GM23338 (cell line): Measurements from ENCODE around the gene HOXA1. TPM values are rescaled to one million over a fixed set of nuclear protein-coding genes. Genes with fewer than 3 reads are reported as not detected.

ENCODE experiments used
- ATAC-seq: fragments of 200-7000 bp; cut with Tn5 transposase; 3 replicates; pipeline ENCODE4 v1.9.1; 2020
- DNase-seq: peaks from one replicate; pipeline ENCODE4 v3.0.0-alpha.2; 2015; ENCODE audit warnings: low spot score
- H2AFZ ChIP-seq: fragments of 200-600 bp; sonication (generic); 2 replicates; pipeline ENCODE4 v1.8.0; 2016; ENCODE audit warnings: antibody characterized with exemption, mild to moderate bottlenecking, moderate library complexity
- H3F3A ChIP-seq: fragments of 200-600 bp; sonication (generic); replicated peaks from 2 replicates; pipeline ENCODE4 v1.8.0; 2017; ENCODE audit warnings: antibody characterized with exemption, mixed run types, low read depth
- H3K27ac ChIP-seq: fragments of 200-600 bp; sonication (generic); 2 replicates; pipeline ENCODE4 v1.6.1; 2016; ENCODE audit warnings: low read depth
- H3K27me3 ChIP-seq: fragments of 200-600 bp; sonication (generic); 2 replicates; pipeline ENCODE4 v1.8.0; 2016; ENCODE audit warnings: mild to moderate bottlenecking, mixed run types, moderate library complexity; ENCODE audit not compliant: insufficient read depth
- H3K36me3 ChIP-seq: fragments of 200-600 bp; sonication (generic); 2 replicates; pipeline ENCODE4 v1.8.0; 2016; ENCODE audit warnings: mild to moderate bottlenecking; ENCODE audit not compliant: insufficient read depth
- H3K4me1 ChIP-seq: fragments of 200-600 bp; sonication (generic); 2 replicates; pipeline ENCODE4 v1.8.0; 2016; ENCODE audit warnings: mild to moderate bottlenecking, moderate library complexity; ENCODE audit not compliant: insufficient read depth
- H3K4me2 ChIP-seq: fragments of 200-600 bp; sonication (generic); 2 replicates; pipeline ENCODE4 v1.7.1; 2017; ENCODE audit warnings: mixed run types
- H3K4me3 ChIP-seq: fragments of 200-600 bp; sonication (generic); 2 replicates; pipeline ENCODE4 v1.6.1; 2016; ENCODE audit warnings: mixed run types
- H3K79me2 ChIP-seq: fragments of 200-600 bp; sonication (generic); replicated peaks from 2 replicates; pipeline ENCODE4 v1.8.0; 2017; ENCODE audit warnings: mild to moderate bottlenecking; ENCODE audit not compliant: insufficient read depth
- H3K9me2 ChIP-seq: fragments of 200-600 bp; sonication (generic); 2 replicates; pipeline ENCODE4 v1.8.0; 2017; ENCODE audit not compliant: insufficient read depth
- H4K20me1 ChIP-seq: fragments of 200-600 bp; sonication (generic); replicated peaks from 2 replicates; pipeline ENCODE4 v1.8.0; 2017; ENCODE audit warnings: mild to moderate bottlenecking; ENCODE audit not compliant: insufficient read depth
- H3K27ac Mint-ChIP-seq: 2 replicates; pipeline ENCODE4 v1.8.0; 2020; ENCODE audit warnings: inconsistent platforms, mild to moderate bottlenecking, moderate library complexity, mixed read lengths
- H3K27me3 Mint-ChIP-seq: 3 replicates; pipeline ENCODE4 v1.8.0; 2022; ENCODE audit warnings: low read depth, mild to moderate bottlenecking, moderate library complexity, mixed read lengths, inconsistent platforms; ENCODE audit not compliant: insufficient read depth, poor library complexity
- H3K36me3 Mint-ChIP-seq: 3 replicates; pipeline ENCODE4 v1.8.0; 2021; ENCODE audit warnings: low read depth, mild to moderate bottlenecking, inconsistent platforms, moderate library complexity, mixed read lengths
- H3K4me1 Mint-ChIP-seq: 3 replicates; pipeline ENCODE4 v1.8.0; 2020; ENCODE audit warnings: mild to moderate bottlenecking, inconsistent platforms, mixed read lengths
- H3K4me3 Mint-ChIP-seq: 3 replicates; pipeline ENCODE4 v1.8.0; 2021; ENCODE audit warnings: moderate library complexity, mild to moderate bottlenecking, inconsistent platforms, mixed read lengths
- H3K9me3 Mint-ChIP-seq: 3 replicates; pipeline ENCODE4 v1.8.0; 2020; ENCODE audit warnings: moderate library complexity, mild to moderate bottlenecking, inconsistent platforms, mixed read lengths
- EZH2 ChIP-seq: fragments of 200-600 bp; sonication (generic); IDR thresholded peaks from one replicate; pipeline ENCODE4 v1.8.0; 2017; ENCODE audit warnings: antibody characterized with exemption, mild to moderate bottlenecking, low read depth; ENCODE audit not compliant: unreplicated experiment
- EZH2phosphoT487 ChIP-seq: fragments of 200-600 bp; sonication (generic); IDR thresholded peaks from one replicate; pipeline ENCODE4 v1.8.1; 2018; ENCODE audit warnings: antibody characterized with exemption; ENCODE audit not compliant: unreplicated experiment
- NANOG ChIP-seq: IDR thresholded peaks from 2 replicates; pipeline ENCODE4 v1.6.1; 2016; ENCODE audit warnings: antibody characterized with exemption, borderline replicate concordance
- ZNF331 ChIP-seq: fragments of 250-450 bp; sonication (Bioruptor Pico); IDR thresholded peaks from 2 replicates; pipeline ENCODE4 v1.5.0; 2020; ENCODE audit warnings: low read depth, mild to moderate bottlenecking, moderate library complexity
- polyA plus RNA-seq: library from polyadenylated mRNA; unstranded; fragments of >200 nt; fragmentation: Nextera tagmentation; extraction: Ambion mirVana; gene quantifications from 2 replicates; pipeline ENCODE4 v1.2.1, GENCODE V29; 2016
- total RNA-seq: library from RNA; depleted of rRNA; stranded (reverse); fragments of >200 nt; shearing (Covaris generic); gene quantifications from 2 replicates; pipeline ENCODE4 v1.2.3, GENCODE V29; 2014
- TF ChIP-seq, protein P1 (sequence below): fragments of 250-450 bp; sonication (Bioruptor Pico); IDR thresholded peaks from 2 replicates; pipeline ENCODE4 v1.5.0; 2020; ENCODE audit warnings: mild to moderate bottlenecking, moderate library complexity
- TF ChIP-seq, protein P2 (sequence below): IDR thresholded peaks from one replicate; pipeline ENCODE4 v1.6.1; 2018; ENCODE audit warnings: antibody characterized with exemption; ENCODE audit not compliant: unreplicated experiment
- TF ChIP-seq, protein P3 (sequence below): IDR thresholded peaks from 2 replicates; pipeline ENCODE4 v1.6.1; 2016; ENCODE audit warnings: antibody characterized with exemption

Gene HOXA1
- total and polyA plus RNA-seq, 2 experiments from 2014 or later, result not detected

DNA sequence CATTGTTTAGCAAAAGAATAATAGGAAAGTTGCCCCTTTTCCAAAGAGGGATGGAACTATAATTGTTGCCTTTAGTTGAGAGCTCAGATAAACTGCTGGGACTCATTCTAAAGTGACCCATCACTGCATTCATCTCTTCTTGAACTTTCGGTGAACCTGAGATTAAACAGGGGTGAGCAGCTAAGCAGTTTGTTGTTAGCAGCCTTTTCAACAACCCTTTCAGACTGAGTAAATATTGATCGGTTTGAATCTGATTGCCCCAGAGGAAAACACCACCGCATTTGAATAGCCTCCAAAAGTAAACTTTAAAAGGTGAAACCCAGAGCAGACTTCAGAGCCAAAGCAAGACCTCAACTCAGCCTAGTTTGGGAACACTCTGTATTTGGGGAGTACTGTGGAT is 4.7 kb downstream of the HOXA1 start:
- peak; percentile 34 for DNase-seq
- no peaks in the 10 kb centered on the region for H3K36me3 Mint-ChIP-seq

DNA sequence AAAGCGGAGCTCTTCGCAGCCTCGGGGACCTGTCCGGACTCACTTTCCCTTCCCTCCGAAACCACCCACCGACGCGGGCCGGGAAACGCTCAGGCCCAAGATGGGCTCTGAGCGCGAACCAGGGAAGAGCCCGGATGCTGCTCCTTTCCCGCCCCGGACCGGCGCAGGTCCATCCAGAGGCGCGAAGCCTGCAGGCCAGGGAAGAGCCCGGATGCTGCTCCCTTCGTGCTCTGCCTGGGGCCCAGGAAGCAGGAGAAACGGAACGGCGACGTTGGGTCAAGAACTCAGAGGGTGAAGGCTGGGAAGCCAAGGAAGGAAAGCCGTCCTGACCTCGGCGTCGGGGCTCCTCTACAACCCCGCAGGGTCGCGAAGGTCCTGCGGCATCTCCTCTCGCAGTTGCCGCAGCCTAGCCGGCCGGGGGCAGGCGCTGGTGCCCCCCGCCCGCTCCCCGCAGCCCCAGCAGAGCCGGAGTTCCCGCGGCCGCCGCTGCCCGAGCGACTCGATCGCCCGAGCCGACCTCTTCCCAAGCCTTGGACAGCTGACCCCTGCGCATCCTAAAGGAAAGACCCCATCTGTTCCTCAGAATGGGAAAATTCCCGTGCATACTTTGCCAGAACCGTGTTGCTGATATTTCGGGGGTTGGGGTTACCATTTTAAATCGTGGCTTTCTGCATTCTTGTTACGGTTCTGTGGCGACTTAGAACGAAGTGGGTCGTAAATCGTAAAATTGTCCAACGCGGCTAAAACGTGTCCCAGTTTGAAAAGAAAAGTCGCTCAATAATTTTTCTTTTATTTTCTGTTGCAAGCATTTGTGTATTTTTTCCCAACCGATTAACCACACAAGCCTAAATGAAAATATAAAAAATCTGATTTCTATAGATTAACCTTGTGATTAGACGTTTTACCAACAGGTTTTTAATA is 7.5 kb downstream of the HOXA1 start:
- no peak overlapping the region for H3K27ac Mint-ChIP-seq
- Histone ChIP-seq H3F3A (peaks cover 18% of the 10 kb centered on the region), H3K4me1 (peaks cover 29% of the 10 kb centered on the region), H3K9me2 (no peaks in the 10 kb centered on the region), H3K36me3 (no peaks in the 10 kb centered on the region), H3K4me3 (peak overlapping the region; percentile 46), H3K79me2 (no peaks in the 10 kb centered on the region), H3K4me2 (peak overlapping the region; percentile 68), H3K27me3 (peaks cover 100% of the 10 kb centered on the region), H4K20me1 (peaks cover 28% of the 10 kb centered on the region), H2AFZ (peak overlapping the region; percentile 61), H3K27ac (no peak overlapping the region)
- peak; percentile 89 for ATAC-seq
- H3K4me1 Mint-ChIP-seq, result peaks cover 22% of the 10 kb centered on the region
- H3K9me3 Mint-ChIP-seq, result peaks cover 9% of the 10 kb centered on the region; the same call in 2 of the 3 replicates
- DNase-seq, result peak; percentile 83
- peaks cover 77% of the 10 kb centered on the region for H3K27me3 Mint-ChIP-seq
- H3K36me3 Mint-ChIP-seq, result no peaks in the 10 kb centered on the region
- peak overlapping the region; percentile 49; the same call in 2 of the 3 replicates for H3K4me3 Mint-ChIP-seq
- TF ChIP-seq ZNF331 (no peak), EZH2 (peak; percentile 92), EZH2phosphoT487 (peak; percentile 68)
- TF ChIP-seq, protein P1, sequence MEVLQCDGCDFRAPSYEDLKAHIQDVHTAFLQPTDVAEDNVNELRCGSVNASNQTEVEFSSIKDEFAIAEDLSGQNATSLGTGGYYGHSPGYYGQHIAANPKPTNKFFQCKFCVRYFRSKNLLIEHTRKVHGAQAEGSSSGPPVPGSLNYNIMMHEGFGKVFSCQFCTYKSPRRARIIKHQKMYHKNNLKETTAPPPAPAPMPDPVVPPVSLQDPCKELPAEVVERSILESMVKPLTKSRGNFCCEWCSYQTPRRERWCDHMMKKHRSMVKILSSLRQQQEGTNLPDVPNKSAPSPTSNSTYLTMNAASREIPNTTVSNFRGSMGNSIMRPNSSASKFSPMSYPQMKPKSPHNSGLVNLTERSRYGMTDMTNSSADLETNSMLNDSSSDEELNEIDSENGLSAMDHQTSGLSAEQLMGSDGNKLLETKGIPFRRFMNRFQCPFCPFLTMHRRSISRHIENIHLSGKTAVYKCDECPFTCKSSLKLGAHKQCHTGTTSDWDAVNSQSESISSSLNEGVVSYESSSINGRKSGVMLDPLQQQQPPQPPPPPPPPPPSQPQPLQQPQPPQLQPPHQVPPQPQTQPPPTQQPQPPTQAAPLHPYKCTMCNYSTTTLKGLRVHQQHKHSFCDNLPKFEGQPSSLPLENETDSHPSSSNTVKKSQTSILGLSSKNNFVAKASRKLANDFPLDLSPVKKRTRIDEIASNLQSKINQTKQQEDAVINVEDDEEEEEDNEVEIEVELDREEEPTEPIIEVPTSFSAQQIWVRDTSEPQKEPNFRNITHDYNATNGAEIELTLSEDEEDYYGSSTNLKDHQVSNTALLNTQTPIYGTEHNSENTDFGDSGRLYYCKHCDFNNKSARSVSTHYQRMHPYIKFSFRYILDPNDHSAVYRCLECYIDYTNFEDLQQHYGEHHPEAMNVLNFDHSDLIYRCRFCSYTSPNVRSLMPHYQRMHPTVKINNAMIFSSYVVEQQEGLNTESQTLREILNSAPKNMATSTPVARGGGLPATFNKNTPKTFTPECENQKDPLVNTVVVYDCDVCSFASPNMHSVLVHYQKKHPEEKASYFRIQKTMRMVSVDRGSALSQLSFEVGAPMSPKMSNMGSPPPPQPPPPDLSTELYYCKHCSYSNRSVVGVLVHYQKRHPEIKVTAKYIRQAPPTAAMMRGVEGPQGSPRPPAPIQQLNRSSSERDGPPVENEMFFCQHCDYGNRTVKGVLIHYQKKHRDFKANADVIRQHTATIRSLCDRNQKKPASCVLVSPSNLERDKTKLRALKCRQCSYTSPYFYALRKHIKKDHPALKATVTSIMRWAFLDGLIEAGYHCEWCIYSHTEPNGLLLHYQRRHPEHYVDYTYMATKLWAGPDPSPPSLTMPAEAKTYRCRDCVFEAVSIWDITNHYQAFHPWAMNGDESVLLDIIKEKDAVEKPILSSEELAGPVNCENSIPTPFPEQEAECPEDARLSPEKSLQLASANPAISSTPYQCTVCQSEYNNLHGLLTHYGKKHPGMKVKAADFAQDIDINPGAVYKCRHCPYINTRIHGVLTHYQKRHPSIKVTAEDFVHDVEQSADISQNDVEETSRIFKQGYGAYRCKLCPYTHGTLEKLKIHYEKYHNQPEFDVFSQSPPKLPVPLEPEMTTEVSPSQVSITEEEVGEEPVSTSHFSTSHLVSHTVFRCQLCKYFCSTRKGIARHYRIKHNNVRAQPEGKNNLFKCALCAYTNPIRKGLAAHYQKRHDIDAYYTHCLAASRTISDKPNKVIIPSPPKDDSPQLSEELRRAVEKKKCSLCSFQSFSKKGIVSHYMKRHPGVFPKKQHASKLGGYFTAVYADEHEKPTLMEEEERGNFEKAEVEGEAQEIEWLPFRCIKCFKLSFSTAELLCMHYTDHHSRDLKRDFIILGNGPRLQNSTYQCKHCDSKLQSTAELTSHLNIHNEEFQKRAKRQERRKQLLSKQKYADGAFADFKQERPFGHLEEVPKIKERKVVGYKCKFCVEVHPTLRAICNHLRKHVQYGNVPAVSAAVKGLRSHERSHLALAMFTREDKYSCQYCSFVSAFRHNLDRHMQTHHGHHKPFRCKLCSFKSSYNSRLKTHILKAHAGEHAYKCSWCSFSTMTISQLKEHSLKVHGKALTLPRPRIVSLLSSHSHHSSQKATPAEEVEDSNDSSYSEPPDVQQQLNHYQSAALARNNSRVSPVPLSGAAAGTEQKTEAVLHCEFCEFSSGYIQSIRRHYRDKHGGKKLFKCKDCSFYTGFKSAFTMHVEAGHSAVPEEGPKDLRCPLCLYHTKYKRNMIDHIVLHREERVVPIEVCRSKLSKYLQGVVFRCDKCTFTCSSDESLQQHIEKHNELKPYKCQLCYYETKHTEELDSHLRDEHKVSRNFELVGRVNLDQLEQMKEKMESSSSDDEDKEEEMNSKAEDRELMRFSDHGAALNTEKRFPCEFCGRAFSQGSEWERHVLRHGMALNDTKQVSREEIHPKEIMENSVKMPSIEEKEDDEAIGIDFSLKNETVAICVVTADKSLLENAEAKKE (CRISPR knock-in tag), result no peak
- TF ChIP-seq, protein P2, sequence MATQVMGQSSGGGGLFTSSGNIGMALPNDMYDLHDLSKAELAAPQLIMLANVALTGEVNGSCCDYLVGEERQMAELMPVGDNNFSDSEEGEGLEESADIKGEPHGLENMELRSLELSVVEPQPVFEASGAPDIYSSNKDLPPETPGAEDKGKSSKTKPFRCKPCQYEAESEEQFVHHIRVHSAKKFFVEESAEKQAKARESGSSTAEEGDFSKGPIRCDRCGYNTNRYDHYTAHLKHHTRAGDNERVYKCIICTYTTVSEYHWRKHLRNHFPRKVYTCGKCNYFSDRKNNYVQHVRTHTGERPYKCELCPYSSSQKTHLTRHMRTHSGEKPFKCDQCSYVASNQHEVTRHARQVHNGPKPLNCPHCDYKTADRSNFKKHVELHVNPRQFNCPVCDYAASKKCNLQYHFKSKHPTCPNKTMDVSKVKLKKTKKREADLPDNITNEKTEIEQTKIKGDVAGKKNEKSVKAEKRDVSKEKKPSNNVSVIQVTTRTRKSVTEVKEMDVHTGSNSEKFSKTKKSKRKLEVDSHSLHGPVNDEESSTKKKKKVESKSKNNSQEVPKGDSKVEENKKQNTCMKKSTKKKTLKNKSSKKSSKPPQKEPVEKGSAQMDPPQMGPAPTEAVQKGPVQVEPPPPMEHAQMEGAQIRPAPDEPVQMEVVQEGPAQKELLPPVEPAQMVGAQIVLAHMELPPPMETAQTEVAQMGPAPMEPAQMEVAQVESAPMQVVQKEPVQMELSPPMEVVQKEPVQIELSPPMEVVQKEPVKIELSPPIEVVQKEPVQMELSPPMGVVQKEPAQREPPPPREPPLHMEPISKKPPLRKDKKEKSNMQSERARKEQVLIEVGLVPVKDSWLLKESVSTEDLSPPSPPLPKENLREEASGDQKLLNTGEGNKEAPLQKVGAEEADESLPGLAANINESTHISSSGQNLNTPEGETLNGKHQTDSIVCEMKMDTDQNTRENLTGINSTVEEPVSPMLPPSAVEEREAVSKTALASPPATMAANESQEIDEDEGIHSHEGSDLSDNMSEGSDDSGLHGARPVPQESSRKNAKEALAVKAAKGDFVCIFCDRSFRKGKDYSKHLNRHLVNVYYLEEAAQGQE, result no peak

More for the DNA sequence above, 4.7 kb downstream of the HOXA1 start:
- no peak overlapping the region for H3K4me3 ChIP-seq
- no peaks in the 10 kb centered on the region for H3K9me2 ChIP-seq
- ATAC-seq, result no peak
- H3K27ac ChIP-seq, result no peak overlapping the region
- H3K79me2 ChIP-seq, result no peaks in the 10 kb centered on the region
- Mint-ChIP-seq H3K27me3 (peaks cover 99% of the 10 kb centered on the region), H3K4me3 (no peak overlapping the region), H3K9me3 (peaks cover 13% of the 10 kb centered on the region; the same call in 2 of the 3 replicates), H3K4me1 (peaks cover 40% of the 10 kb centered on the region), H3K27ac (no peak overlapping the region)
- H3K4me2 ChIP-seq, result peak overlapping the region; percentile 34
- TF ChIP-seq NANOG, result peak; percentile 4; the same call in 1 of the 2 replicates
- TF ChIP-seq, protein P3, sequence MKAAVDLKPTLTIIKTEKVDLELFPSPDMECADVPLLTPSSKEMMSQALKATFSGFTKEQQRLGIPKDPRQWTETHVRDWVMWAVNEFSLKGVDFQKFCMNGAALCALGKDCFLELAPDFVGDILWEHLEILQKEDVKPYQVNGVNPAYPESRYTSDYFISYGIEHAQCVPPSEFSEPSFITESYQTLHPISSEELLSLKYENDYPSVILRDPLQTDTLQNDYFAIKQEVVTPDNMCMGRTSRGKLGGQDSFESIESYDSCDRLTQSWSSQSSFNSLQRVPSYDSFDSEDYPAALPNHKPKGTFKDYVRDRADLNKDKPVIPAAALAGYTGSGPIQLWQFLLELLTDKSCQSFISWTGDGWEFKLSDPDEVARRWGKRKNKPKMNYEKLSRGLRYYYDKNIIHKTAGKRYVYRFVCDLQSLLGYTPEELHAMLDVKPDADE, result no peak
- peaks cover 100% of the 10 kb centered on the region for H3K27me3 ChIP-seq
- H3K4me1 ChIP-seq, result peaks cover 46% of the 10 kb centered on the region
- no peak overlapping the region for H2AFZ ChIP-seq
- H3K36me3 ChIP-seq, result no peaks in the 10 kb centered on the region
- H3F3A ChIP-seq, result peaks cover 32% of the 10 kb centered on the region
- peaks cover 42% of the 10 kb centered on the region for H4K20me1 ChIP-seq
